HG02870 (cell line): ENCODE results near the gene SCMH1.
"Not testable (repeated sequence)": the region's sequence is repeated elsewhere in the genome, so short reads cannot be mapped to it uniquely, and the experiment has no call there.

Experiments
- ATAC-seq: cut with Tn5 transposase; IDR thresholded peaks from one replicate; pipeline ENCODE4 v1.9.1; 2021; ENCODE audit warnings: mild to moderate bottlenecking, moderate library complexity; ENCODE audit not compliant: unreplicated experiment

SCMH1 gene

DNA sequence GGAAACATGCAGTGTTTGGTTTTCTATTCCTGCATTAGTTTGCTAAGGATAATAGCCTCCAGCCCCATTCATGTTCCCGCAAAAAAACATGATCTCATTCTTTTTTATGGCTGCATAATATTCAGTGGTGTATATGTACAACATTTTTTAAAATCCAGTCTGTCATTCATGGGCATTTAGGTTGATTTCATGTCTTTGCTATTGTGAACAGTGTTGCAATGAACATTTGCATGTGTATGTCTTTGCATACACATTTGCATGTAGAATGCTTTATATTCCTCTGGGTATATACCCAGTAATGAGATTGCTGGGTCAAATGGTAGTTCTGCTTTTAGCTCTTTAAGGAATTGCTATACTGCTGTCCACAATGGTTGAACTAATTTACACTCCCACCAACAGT lies 9.0 kb upstream of the SCMH1 start:
- not testable (repeated sequence) for ATAC-seq

DNA sequence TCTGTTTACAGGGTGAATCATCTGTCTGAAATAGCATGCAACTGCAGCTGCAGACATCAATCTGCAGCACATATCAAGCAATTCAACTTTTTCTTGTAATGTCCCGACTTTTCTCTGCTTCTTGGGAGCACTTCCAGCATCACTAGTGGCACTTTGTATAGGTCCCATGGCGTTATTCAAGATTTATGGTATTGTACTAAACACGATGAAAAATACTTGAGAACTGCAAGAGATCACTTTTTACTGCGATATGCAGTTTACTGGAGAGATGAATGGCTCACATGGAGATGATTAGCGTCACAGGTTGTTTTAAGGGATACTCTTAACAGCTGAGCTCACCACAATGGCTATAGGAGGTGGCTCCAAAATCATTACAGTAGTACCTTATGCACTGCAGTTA lies 7.2 kb upstream of the SCMH1 start:
- no peak for ATAC-seq

DNA sequence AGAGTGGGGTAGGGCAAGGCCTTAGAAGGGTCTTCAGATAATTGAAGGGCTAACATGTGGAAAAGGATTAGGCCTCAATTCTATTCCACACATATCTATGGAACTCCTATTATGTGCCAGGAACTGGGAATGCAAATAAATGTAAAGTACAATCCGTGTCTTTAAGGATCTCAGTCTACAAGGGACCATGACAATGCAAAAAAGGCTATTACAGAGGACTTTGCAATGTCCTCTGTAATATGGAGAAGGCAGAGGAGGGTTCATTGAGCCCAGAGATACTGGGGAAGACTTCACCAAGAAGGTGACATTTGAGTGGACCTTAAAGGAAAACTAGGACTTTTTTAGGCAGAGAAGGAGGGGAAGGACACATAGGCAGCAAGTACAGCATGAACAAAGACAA lies 4.5 kb upstream of the SCMH1 start:
- no peak for ATAC-seq

DNA sequence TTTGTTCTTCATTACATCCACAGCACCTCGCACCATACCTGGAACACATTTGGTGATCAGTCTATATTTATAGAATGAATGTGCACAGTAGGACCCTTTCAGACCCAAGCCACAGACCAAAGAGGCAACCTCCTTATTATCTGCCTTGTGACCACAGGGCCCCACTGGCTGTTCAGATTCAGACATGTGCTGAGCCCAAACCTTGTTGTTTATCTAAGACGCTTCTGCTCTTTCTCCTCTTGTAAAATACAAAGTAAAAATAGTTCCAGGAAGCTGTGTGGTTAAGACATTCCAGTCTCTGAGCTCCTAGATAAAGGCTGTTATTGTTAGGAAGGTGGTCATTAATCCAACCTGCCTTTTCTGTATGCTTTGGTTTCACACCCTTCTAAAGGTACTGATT lies 3.6 kb upstream of the SCMH1 start:
- no peak for ATAC-seq

DNA sequence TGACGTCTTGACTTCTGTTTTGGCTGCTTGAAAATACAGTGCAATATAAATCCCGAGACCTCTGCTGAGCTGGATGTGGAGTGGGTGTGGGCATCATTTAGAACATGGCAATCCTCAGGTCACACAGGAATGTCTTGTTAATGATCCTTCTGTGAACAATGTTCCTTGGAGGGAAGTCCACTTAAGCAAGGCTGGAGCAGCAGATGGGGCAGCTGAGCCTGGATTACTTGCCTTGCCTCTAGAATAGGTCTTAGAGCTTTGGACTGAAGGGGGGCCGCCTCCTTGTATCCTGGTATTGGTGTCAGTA lies 926 bp upstream of the SCMH1 start:
- no peak for ATAC-seq

DNA sequence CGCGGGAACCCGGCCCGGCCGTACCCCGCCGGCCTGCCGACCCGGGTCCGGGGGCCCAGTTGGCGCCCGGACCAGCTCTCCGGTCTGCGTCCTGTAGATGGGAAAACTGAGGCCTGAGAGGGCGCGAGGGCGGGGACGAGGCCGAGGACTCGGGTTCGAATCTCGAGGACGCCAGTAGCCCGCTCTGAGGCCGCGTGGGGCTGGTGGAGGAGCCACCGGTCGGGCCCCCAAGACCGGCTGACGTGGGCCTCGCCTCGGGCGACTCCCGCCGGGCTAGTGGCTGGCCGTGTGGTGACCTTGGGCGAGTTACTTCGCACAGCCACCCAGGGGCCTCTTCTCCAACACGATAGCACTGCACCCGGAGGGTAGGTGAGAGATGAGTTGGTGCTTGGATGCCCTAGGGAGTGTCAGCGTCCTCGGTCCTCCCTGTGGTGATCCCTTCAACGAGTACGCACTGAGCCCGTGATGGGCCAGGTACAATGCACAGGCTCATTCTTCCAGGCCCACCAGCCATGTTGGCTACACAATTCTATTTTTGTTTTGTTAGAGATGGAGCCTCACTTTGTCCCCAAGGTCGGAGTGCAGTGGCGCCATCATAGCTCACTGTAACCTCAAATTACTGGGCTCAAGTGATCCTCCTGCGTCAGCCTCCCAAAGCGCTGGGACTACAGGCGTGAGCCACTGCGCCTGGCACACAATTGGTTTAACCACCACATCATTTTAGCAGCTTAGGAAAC lies 404 bp upstream of the SCMH1 start:
- peak; percentile 25 for ATAC-seq

DNA sequence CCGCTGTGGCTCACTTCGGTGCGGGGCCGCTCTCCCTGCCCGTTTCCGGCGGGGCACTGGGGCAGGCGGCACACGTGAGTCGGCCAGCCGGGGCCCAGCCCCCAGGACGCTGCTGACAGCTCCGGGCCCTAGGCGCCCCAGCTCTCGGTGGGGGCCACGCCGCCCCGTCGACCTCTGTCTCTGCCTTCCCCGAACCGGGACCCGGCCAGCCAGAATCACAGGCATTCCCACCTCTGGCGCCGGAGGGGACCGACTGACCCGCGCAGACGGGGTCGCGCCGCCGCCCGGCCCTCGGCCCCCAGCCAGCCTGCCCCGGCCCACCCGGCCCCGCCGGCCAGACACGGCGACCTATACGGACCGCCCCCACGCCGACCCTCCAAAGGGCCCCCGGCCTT lies 755 bp downstream of the SCMH1 start:
- peak; percentile 33 for ATAC-seq

DNA sequence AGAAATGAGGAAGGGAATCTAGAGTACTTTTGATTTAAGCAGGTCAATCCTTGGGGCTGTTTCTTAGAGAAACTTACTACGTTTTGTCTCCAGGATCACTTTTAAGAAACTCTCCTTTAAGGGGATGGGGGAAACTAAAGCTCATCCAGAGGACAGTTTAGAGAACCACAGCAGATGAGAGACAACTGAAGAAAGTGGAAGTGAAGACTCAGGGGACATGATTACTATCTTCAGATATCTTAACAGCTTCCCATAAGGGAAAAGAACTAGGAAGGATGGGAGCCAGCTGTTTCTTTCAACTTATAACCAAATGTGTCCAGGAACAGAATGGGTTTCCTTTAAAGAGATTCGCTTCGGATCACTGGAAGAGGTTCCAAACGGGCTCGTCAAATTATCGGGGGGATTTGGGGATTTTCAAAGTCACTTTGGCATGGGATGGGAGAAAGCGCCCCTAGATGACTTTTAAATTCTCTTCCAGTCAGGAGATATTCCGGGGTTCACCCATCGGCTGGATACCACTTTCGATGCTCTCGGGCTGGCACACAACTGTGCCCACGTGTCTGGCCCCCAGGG lies 1.2 kb downstream of the SCMH1 start:
- no peak for ATAC-seq

DNA sequence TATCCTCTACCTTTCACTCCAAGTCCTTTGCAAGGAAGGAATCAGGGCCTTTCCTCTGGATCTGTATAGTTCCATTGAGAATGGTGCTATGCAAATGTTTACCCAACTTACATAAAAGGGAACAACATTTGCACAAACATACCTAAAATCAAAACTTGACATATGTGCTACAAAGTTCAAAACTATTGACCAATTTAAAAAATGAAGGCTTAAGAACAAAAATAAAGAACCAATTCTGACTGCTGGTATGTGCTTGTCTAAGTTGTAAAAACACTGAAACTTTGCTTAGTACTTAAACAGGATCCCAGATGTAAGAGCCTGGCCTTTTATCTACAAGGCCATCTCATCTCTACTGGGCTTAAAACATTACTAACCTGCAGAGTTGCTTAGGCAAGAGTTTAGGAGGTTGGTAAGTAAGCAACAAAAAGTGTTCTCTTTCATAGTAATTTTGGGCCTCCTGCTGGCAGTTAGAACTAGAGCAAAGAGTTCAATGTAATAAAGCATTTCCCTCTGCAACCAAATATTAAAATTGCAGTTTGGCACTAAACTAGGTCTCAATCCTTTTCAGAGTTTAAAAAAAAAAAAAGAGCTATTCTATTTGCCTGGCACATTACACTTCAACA lies 2.0 kb downstream of the SCMH1 start:
- ATAC-seq: no peak

DNA sequence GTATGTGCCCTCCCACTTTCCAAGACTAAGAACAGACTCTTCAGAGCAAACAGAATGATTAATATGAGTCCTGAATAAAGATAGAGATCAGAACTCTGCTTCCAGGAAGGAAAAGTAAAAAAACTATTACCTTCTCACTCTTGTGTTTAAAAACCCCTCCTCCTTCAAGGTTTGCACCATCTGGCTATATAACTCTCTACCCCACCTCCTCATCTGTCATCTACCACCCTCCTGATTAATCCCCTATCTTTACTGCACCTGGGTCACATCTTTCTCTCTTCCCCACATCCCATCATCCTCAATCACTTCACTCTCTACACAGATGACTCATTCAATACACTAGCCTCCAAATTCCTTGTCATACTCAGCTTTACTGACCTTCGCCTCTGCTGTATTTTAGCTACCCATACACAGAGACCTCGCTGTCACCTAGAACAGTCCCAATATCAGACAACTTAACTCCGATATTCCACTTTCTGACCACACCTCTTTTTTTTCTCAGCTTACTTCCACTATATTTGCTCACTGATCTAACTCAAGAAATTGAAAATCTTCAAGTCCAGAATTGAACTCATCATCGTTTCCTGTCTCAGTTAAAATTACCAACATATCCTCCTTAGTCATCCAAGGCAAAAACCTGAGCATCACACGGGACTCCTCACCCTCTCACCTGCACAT lies 3.7 kb downstream of the SCMH1 start:
- no peak for ATAC-seq

DNA sequence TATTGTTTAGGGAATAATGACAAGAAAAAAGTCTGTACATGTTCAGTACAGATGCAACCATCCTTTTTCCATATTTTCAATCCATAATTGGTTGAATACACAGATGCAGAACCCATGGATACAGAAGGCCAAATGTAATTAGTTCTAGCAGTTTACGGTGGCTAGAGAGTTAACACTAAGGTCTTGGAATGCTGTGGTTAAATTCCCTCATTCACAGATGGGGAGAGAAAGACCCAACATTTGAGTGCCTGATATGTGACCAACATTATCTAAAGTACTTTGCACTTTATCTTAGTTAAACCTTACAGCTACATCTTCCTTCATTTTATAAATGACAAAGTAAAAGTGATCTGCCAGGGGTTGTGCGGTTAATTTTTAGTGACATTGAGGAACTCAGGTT lies 5.3 kb downstream of the SCMH1 start:
- ATAC-seq: no peak

DNA sequence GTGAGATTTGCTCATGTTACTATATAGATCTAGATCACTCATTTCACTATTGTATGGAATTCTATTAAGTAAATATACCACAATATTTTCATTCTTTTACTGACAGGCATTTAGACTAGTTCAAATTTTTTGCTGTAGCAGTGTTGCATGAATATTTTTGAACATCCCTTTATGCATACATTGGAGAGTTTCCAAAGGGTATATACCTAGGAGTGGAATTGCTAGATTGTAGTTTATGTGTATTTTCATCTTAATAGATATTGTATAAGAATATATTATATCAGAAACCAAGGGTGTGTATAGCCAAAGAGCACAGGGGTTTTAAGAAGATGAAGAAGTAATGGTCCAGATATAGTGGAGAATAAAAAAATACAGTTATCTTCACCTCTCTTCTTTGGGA lies 6.2 kb downstream of the SCMH1 start:
- no peak for ATAC-seq

DNA sequence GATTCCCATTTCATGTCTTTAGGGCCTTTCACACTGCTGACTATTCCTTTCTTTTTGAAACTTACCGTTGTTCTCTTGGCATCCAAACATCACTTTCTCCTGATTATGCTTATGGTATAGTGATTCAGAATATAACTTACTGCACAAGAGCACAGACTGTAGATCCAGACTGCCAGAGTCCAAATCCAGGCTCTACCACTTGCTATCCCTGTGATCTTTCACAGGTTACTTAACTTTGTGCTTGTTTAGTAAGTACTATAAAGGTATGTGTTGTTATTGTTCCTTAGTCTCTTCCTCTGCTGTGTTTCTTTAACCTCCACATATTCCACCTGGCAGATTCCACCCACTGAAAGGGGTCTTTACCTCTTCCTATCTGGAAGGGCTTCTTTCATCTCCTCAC lies 8.4 kb downstream of the SCMH1 start:
- ATAC-seq: no peak

DNA sequence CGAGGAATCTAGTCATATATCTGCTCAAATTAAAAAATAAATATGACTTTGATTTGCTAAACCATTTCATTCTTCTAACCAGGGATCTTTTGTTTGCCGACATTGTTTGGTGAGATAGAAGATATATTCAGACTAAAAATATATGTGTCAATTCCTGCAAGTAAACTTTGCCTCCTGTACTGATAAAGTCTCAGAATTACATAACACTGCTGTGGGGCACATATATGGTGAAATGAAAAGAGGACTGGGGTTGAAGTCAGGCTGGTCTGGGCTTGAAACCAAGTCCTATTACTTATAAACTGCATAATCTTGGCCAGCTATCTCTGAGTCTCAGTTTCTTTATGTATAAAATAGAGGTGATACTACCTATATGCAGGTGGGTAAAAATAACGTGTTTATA lies 9.8 kb downstream of the SCMH1 start:
- ATAC-seq: no peak

DNA sequence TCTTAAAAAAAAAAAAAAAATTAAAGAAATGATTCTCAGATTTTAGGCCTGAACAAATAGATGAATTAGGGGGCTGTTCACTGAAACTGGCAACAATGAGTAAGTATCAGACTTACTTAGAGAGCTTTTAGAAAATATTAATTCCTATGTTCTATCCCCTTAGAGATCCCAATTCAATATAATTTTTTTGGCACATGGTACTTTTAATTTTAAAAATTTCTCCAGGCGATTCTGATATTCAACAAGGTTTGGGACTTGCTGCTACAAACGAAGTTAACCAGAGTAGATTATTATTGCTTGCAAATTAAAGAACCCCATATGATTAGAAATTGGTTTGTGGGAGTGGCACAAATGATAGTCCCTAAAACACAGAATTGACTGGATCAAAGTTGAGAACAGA lies 11.4 kb downstream of the SCMH1 start:
- no peak for ATAC-seq

DNA sequence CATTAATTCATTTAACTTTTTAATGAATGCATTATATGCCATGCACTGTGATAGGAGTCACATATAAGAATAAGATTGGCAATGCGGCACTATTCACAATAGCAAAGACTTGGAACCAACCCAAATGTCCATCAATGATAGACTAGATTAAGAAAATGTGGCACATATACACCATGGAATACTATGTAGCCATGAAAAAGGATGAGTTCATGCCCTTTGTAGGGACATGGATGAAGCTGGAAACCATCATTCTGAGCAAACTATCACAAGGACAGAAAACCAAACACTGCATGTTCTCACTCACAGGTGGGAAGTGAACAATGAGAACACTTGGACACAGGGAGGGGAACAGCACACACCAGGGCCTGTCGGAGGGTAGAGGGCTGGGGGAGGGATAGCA lies 12.9 kb downstream of the SCMH1 start:
- not testable (repeated sequence) for ATAC-seq

DNA sequence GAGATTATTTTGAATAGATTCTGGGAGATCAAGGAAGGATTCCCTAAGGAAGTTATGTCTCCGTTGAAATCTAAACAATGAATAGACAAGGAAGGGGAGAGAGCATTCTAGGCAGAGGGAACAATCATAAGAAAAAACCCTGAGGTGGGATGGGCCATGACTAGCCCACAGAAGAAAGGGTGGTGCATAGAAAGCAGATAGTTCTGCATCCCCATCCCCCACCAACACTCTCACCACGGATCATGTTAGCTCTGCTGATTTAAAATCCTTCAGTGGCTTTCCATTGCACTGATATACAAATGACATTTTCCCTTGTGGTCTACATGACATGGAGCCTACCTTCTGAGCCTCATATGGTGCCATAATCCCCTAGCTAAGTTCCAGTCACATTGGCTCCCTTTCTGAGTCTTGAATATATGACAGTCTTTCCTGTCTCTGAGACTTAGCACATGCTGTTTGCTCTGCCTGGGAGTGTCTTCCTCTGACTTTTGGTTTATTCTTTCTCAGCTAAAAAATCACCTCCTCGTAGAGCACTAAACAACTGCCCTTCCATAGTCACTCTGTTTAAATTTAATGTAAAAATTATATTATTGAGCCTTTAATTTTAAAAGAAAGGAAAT lies 15.2 kb downstream of the SCMH1 start:
- no peak for ATAC-seq

DNA sequence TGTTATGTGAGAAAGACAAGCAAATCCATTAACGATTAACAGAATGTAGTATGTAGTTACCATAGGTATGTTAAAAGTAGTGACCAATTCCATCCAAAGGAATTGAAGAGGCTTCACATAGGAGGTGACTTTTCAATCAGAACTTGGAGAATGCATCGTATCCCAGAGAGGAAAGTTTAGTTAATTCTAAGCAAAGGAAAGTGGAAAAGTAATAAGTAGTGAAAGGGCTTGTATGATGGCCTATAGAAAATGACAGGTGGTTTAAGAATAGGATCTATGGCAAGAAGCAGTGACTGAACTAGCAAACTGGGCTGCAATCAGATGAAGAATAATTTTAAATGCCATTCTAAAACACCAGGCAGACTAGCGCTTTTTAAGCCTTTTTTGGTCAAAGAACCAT lies 16.6 kb downstream of the SCMH1 start:
- ATAC-seq: no peak

DNA sequence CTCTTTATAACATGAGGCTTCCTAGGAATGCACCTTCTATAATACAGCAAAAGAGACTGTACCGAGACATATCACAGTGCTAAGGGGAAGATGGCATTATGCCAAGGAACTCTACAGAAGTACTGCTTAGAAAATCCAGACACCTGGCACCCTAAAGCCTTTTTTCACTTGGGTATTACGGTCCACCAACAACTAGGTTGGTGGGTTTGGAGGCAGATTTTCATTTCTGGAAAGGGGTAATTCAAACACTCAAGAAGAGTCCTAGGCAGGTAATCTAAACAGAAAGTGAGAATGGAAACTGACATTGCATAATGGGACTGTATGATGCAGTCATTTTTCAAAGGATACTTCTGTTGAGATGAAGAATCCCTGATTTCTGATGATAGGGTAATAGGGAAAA lies 19.6 kb downstream of the SCMH1 start:
- ATAC-seq: peak; percentile 50

DNA sequence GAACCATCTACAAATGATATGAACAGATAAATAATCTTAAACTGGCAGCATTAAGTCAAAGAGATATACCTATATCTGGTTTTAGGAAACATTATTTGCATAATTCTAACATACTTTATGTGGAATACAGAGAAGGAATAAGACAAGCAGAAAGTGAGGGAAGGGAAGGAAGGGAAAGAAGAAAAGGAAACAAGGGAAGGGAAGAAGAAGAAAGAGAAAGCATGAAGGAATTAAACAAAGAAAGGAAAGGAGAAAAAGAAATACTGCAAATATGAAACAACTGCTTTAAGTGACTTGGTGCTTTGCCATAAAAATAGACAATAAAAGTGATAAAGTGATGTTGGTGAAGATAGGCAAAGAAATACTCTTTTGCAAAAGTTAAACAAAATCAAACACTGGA lies 20.1 kb downstream of the SCMH1 start:
- no peak for ATAC-seq

DNA sequence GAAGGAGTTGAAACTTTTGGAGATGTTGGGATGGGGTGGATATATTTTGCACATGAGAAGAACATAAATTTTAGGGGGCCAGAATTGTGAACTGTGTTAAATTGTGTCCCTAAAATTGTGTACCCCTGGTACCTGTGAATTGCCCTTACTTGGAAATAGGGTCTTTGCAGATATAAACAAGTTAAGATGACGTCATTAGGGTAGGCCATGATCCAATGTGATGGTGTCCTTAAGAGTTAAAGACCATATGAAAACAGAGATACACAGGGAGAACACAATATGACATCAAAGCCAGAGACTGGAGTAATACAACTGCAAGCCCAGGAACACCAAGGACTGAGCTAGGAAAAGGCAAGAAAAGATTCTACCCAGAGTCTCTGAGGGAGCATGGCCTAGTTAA lies 24.0 kb downstream of the SCMH1 start:
- no peak for ATAC-seq

DNA sequence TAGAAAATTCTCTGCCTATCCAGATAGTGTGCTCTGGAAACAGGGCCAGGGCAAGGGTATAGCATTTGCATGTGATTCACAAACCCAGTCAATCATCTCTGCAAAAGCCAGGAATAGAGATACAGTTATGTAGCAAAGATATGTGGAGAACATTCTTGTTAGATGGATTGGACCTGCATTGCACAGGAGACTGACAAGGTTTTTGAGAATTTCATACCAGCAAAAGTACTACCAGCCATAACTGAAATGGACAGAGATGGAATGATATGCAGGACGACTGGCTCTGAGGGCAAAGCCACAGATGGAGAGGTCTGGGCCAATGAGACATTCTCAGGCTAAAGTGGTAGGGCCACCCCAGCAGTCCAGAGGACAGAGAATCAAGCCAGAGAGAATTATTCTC lies 24.7 kb downstream of the SCMH1 start:
- ATAC-seq: no peak
